GM19395 (cell line): ENCODE data around the gene FAM124A.

Source experiments
- ATAC-seq: cut with Tn5 transposase; IDR thresholded peaks from one replicate; pipeline ENCODE4 v1.9.1; 2021; ENCODE audit warnings: mild to moderate bottlenecking, moderate library complexity; ENCODE audit not compliant: unreplicated experiment

Gene FAM124A, protein sequence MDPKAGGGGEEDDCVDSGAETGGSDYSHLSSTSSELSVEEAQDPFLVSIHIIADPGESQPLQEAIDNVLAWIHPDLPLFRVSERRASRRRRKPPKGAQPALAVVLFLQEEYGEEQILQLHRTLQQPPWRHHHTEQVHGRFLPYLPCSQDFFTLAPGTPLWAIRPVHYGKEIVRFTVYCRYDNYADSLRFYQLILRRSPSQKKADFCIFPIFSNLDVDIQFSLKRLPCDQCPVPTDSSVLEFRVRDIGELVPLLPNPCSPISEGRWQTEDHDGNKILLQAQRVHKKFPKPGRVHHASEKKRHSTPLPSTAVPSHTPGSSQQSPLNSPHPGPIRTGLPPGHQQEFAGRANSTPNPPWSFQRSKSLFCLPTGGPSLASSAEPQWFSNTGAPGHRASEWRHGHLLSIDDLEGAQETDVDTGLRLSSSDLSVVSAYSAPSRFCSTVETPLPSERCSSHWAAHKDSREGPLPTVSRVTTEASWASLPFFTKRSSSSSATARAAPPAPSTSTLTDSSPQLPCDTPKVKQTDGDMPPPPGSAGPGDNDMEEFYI

DNA sequence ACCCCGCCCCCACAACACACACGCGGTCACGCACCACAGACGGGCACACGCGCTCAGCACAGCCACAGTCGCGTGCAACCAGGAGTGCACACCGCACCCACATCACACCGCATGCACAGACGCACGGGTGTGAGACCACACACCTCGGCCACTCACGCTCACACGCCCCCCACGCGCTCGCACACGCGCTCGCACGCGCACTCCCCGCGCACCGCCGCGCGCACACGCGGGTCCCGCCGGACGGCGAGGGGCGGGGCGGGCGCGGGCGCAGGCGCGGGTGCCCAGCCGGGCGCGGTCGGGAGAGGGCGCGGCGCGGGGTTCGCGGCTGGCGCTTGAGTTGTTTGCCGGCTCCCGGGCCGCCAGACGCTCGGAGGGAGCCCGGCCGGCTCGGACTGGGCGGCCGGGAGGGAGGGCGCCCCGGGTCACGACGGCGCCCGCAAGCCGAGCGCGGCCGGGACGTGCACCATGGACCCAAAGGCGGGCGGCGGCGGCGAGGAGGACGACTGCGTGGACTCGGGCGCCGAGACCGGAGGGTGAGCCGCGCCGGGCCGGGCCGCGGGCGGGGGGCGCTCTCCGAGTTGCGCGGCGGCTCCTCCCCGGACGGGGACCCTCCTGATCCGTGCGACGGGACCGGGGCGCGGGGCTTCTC lies at the start of gene FAM124A:
Gene FAM124A, plus strand, starts transcription at position 362 of the 649 bp plus-strand sequence. Its CDS starts 104 bp downstream, at position 466.
- no peak for ATAC-seq

DNA sequence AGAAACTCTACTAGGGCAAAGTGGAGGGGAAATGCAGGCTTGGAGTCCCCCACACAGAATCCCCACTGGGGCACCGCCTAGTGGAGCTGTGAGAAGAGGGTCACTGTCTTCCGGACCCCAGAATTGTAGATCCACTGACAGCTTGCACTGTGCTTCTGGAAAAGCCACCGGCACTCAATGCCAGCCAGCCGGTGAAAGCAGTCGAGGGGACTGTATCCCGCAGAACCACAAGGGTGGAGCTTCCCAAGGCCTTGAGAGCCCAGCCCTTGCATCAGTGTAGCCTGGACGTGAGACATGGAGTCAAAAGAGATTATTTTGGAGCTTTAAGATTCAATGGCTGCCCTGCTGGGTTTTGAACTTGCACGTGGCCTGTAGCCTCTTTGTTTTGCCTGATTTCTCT lies 47.2 kb upstream of the FAM124A start:
- no peak for ATAC-seq

DNA sequence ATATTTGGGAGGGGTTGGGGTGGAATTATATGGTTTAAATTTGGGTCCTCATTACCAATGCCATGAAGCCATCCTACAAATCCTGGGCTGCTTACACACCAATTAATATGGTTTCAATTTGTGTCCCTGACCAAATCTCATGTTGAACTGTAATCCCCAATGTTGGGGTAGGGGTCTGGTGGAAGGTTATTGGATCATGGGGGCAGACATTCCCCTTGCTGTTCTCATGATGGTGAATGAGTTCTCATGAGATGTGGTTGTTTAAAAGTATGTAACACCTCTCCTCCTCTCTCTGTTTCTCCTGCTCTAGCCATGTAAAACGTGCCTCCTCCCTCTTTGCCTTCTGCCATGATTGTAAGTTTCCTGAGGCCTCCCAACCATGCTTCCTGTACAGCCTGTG lies 46.6 kb upstream of the FAM124A start:
- no peak for ATAC-seq

DNA sequence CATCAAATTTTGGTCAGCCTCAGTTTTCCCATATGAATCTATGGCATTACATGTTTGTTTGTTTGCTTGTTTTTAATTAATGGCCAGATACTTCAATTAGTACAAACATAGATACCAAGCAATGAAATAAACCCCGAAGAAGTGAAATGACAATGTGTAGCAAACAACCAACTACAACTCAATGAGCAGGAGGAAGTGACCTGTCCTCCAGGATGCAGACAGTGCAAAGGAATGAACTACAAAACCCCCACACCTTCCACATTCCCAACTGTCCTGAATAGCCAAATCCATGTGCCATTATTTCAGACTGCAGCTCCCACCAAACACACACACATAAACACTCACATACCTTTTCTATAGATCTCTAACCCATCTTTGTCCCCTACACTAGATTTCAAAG lies 45.0 kb upstream of the FAM124A start:
- ATAC-seq = no peak

DNA sequence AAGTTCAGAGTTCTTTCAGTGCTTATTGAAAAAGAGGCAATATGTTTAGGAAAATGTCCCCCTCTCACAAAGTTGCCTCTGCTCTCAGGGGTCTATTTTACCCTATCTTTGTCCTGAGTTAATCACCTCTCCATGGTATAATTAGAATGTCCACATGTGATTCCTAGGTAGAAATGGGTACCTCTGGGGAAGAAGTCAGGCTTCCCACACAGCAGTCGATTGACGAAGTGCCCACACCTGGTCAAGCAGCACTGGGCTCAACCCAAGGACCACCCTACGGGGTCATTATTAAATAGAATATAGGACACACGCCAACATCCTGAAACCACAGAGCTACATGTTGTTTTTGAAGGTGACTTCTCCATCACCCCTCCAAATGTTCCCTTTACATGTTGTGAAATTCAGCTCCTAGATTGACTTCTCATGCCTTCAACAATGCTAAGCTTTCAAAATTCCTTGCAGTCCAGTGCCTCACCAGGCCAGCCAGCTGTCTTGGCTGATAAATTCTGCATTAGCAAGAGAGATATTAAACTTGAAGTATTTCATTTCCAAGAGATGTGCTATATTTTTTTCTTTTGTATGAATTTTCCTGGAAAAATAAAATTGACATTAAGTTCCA lies 43.6 kb upstream of the FAM124A start:
- no peak for ATAC-seq

DNA sequence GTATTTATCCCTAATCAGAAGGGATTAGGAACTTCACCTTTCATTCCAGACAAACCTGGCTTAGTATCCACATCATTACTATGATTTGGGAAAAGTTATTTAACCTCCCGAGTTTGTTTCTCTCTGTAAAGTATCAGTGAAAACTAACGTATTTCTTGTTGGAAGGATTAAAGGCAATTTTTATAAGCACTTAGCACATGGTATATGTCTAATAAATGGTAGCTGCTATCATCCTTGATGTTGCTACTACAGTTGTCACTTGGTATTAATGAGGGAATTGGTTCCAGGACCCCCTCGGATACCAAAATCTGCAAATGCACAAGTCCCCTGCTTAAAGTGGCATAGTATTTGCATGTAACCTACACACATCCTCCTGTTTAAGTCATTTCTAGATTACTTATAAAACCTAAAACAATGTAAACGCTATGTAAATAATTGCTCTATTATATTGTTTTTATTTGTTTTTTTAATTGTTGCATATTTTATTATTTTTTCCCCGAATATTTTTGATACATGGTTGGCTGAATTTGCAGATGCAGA lies 42.7 kb upstream of the FAM124A start:
- no peak for ATAC-seq

DNA sequence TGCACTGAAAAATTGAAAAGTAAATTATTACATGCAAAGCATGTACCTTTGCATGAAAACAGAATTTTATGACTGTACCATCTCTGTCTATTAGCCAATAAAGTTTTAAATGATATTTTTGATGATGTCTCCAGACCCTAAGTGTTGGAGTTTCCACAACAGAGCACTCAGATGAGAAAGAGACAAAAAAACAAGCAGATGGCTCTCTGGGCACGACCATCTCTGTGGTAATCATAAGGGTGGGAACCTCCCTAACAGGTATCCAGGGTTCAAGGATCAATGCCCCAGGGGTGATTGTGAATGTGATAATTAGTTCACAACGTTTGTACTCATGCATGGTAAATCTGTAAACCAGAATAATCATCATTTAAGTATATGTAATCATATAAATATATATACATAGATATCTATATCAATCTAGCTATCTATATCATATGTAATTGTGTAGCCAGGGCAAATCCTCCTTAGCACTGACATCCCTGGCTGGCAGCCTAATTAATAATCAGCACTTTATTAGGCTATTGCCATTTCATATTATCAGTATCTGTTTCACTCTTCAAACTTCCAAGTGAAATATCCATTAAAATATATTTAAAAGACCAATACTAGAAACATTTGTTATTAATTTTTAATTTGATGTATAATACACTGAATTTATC lies 41.2 kb upstream of the FAM124A start:
- ATAC-seq = no peak

DNA sequence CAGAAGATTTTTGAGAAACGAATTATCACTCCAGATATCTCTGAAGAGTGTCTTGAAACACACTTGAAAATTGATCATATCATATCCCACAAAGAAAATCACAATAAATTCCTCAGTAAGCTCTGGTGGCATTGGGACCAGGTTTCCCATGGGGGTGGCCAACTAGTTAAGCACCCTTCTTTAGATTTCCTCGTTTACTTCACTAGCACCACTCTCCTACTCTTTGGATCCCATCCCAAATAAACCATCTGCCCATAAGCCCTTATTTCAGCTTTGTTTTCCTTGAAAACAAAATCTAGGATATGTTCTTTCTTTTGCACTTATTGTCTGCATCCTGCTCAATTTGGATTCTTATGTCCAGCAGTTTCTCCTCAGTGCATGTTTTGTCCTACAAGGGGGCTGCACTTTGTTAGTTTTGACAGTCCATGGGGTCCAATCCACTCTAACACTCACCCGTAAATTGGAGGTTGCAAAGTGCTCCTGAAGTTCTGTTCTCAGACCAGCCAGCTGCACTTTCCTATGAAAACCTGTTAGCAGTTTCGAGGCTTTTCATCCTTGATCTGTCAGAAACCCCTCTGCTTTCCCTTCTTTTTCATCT lies 40.3 kb upstream of the FAM124A start:
- ATAC-seq = no peak

DNA sequence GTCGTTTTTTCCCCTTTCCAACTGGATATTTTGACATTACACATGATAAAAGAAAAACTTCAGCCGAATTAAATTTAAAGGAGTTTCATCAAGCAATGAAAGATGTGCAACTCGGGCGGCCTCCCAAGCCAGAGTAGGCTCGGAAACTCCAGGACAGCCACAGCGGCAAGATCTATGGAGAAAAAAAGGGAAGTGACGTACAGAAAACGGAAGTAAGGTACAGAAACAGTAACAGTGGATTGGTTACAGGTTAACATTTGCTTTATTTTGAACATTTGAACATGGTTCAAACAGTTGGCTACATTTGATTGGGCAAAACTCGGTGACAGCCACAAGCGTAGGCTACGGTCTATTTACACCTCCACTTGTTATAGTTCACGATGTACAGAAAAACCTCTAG lies 30.5 kb upstream of the FAM124A start:
- no peak for ATAC-seq

DNA sequence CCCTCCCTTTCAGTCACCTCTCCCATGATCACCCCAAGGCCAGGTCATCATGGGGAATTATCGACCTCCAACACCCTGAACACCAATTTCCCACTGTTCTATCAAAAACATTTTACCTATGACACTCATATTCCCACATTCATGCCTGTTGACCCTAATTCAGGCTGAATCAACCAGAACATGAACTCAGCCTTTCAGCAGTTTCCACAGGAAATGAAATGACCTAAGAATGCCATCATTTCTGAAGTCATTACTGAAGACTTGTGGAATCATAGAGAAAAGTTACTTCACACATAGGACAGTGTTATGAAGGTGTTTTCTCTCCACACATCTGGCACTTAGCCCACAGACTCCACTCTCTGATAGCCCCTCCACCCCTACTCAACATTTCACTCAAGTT lies 29.9 kb upstream of the FAM124A start:
- no peak for ATAC-seq

DNA sequence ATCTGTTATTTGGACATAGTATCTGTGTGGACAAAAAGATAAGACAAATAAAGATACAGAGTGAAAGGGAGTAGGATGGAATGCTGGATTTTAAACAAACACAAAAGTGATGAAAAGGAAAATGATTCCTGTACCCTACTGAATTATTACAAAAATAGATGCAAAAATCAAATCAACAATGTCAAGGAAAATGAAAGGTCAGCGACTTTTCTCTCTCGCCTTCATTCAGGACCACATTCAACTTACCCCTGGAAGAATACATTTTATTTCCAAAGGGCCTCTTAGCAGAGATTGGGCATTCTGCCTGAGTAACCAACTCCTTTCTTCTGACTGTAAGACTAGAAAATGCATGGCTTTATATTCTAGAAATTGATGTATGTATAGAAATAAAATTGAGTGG lies 28.8 kb upstream of the FAM124A start:
- no peak for ATAC-seq

DNA sequence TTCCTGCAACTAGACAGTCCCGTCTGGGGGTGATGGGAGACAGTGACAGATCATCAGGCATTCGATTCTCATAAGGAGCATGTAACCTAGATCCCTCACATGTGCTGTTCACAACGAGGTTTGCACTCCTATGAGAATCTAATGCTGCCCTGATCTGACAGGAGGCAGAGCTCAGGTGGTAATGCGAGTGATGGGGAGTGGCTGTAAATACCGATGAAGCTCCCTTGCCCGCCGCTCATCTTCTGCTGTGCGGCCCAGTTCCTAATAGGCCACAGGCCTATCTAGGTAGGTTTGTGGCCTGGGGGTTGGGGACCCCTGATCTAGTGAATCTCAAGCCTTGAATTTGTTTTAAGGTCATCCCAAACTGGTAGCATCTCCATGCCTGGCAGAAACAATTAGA lies 27.3 kb upstream of the FAM124A start:
- ATAC-seq = no peak

DNA sequence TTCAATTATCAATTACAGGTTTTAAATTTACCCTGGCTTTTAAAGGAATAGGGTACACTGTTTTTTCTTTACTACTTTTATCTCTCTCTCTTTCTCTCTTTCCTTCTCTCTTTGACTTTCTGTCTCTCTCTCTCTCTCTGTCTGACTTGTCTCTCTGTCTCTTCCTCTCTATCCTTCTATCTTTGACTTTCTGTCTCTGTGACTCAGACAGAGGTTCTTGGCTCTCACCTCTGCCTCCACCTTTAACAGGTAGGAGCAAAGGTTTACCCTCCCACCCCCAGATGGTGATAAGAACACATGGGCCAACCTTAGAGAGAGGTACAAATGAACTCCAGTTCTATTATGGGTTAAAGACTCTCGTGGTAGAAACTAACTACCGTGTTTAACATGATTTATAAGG lies 20.3 kb upstream of the FAM124A start:
- ATAC-seq = no peak

DNA sequence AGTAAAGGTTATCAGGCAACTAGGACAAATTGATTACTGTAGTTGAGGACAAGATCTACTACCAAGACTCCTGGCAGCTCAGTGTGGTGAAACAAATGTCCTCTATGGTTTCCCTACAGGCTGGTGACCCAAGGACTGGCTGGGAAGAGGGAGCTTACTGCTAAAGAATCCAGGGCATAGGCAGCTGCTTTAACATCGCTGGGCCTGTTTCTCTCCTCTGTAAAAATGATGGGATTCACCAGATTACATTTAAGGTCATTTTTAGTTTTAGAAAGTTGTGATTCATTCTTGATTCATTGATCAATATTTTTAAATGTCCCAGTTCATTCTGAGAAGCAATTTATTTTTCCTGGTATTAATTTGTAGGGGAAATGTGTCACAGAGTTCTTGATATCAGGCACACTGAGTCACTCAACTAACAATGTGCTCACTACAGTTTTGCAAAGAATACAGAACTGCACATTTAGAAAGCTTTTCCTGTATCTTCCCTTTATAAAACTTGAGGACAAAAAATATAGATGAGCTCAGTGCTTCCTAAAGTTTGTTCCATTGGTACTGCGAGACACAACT lies 19.6 kb upstream of the FAM124A start:
- ATAC-seq = no peak

DNA sequence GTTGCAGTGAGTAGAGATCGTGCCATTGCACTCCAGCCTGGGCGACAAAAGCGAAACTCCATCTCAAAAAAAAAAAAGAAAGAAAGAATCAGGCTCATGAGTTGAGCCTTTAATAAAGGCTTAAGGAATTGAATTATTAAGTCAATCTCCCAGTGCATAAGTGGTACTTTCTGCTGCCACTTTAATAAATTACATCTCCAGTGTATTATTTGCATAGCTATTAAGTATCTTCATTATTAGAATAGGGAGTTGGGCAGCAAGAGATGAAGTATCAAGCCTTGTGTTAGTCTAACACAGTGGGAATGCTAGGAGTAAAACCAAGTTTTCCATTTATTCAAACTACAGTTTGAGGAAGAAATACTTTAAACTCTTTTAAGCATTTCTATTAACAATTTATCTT lies 15.6 kb upstream of the FAM124A start:
- ATAC-seq = no peak

DNA sequence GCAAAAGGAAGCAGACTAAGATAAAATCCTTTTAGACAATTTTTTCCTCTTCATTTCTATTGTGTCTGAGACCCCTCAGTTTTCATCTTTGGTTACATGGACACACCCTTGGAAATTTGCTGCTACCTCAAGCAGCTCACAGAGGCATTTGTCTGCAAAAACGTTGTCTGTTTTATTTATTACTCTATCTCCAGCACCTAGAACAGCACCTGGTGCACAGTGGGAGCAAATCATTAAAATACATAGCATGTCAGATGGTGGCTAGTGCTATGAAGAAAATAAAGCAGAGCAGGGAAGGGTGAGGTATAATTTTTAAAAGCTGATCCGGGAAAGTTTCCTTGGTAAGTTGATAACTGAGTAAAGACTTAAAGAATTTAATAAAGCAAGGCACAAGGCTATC lies 14.3 kb upstream of the FAM124A start:
- no peak for ATAC-seq

DNA sequence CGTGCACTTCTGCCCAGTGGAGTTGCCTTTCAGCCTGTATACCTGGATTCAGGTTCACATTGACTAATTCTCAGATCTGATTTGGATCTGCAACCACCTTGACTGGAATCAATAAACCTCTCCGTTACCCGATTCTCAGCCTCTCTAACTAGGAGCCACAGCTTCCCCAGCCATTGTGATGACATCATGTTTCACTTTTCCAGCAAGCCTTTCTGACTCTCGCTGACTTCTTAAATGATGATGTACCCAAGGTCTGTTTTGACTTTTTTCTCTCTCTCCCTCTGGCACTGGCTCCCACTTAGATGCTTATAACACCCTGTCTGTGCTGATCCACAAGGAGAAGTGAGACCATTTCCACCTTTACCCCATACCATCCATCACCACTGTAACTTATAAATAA lies 13.5 kb upstream of the FAM124A start:
- no peak for ATAC-seq

DNA sequence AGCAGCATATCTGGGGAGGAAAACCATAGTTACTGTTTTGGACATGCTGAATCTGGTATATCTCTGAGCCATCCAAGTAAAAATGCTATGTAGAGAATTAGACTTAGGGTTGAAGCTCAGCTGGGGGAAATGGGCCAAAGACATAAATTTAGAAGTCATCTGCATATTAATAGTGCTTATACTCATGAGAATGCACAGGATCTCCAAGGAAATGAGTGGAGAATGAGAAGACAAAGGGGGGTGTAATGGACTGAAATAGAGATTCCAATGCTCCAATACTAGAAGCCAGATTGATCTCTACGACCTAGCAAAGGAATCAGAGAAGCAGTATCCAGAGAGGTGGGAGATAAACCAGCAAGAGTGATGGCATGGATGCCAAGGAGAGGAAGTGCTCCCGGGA lies 10.3 kb upstream of the FAM124A start:
- ATAC-seq = no peak

DNA sequence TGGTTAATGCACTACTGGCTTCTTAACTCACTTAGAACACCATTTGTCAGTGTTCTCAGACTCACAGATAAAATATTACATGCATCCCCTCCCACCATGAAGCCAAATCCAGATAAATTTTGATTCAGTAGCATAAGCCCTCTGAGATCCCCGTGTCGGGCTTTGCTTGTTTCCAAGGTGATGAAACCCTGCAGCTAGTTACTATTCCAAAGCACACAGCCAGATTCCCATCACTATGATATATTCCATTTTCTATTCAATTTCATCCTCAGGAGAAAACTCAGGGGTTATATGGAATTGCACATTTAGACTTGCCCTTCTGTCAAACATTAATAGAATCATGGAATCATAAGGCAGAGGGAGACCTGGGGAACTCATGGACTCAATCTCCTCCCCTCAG lies 9.4 kb upstream of the FAM124A start:
- ATAC-seq = no peak

DNA sequence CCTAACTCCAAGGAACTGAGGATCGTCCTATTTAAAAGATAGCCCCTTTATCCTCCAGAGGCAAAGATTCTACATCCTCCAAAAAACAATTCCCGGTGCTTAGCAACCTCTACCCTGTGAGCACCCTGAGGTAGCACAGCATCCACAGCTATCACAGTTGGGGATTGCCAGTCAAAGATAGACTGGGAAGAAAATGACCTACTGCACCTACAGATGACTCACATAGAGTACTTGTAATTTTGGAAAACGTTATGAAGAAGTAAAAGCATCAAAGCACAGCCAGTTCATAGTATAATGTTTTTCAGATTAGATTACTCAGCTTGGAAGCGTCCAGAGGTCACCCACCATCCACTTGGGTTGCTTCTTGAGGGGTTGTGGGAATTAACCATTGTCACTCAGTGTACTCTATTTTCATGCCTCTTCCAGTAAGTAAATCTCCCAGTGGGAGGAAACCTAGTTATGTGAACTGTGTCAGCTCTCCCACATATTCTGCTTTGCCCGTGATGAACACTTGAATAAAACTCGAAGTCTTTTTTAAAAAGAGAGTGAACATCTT lies 8.9 kb upstream of the FAM124A start:
- ATAC-seq = no peak
